ENCODE measurements around the gene PKM.

The PKM gene

GRCh38 chr15:72160696-72161245 lies 70.2 kb downstream of the PKM start:
- no peak for DNase-seq
- intact Hi-C loops (cut with DNase I; ENCODE audit: low total_unique reads) = no loop called here
- Histone ChIP-seq H3K4me3 (no peak overlapping the region), H3K4me1 (peaks cover 0 to 5% (median 0%) of the 10 kb centered on the region in 4 donors), H3K36me3 (peaks cover 0 to 22% (median 0%) of the 10 kb centered on the region in 3 donors), H3K27me3 (no peaks in the 10 kb centered on the region), H3K27ac (no peak overlapping the region), H3K9me3 (no peaks in the 10 kb centered on the region)
- TF ChIP-seq CTCF (IDR thresholded peaks at IDR 0.05) = no peak

- Histone ChIP-seq H3K4me3 (no peak overlapping the region), H3K36me3 (peaks cover 0 to 9% (median 0%) of the 10 kb centered on the region in 3 donors), H3K27me3 (no peaks in the 10 kb centered on the region), H3K9me3 (no peaks in the 10 kb centered on the region), H3K4me1 (peaks cover 0 to 12% (median 3%) of the 10 kb centered on the region in 4 donors), H3K27ac (no peak overlapping the region)
- no peak for DNase-seq
- no peak for TF ChIP-seq CTCF (IDR thresholded peaks at IDR 0.05)
- intact Hi-C loops (cut with DNase I; ENCODE audit: low total_unique reads) = loop anchor here (10.0 kb wide), 2 partner anchors 352 to 412 kb away; no protein-coding TSS in a partner anchor
Measured at GRCh38 chr15:72156928-72157327, 74.1 kb downstream of the PKM start.

GRCh38 chr15:72155635-72156616 lies 75.1 kb downstream of the PKM start:
- H3K9me3 ChIP-seq = no peaks in the 10 kb centered on the region
- peak overlapping the region; percentile 49 to 63 for H3K27ac ChIP-seq
- intact Hi-C loops (cut with DNase I; ENCODE audit: low total_unique reads) = loop anchor here (10.0 kb wide), 2 partner anchors 351 to 411 kb away; no protein-coding TSS in a partner anchor
- DNase-seq = peak; percentile 86 to 90
- peak; percentile 77 to 86 for TF ChIP-seq CTCF (IDR thresholded peaks at IDR 0.05)
- H3K4me1 ChIP-seq = peaks cover 0 to 12% (median 3%) of the 10 kb centered on the region in 4 donors
- H3K4me3 ChIP-seq = peak overlapping the region; percentile 49 to 54
- H3K27me3 ChIP-seq = no peaks in the 10 kb centered on the region
- H3K36me3 ChIP-seq = no peaks in the 10 kb centered on the region

GRCh38 chr15:72155003-72155621 lies 75.9 kb downstream of the PKM start:
- DNase-seq = peak; percentile 74 to 84
- Histone ChIP-seq H3K4me1 (peaks cover 0 to 12% (median 3%) of the 10 kb centered on the region in 4 donors), H3K4me3 (peak overlapping the region; percentile 49 to 54), H3K36me3 (no peaks in the 10 kb centered on the region), H3K27ac (peak overlapping the region; percentile 49 to 63), H3K27me3 (no peaks in the 10 kb centered on the region), H3K9me3 (no peaks in the 10 kb centered on the region)
- no peak for TF ChIP-seq CTCF (IDR thresholded peaks at IDR 0.05)
- intact Hi-C loops (cut with DNase I; ENCODE audit: low total_unique reads) = loop anchor here (10.0 kb wide), 2 partner anchors 350 to 410 kb away; no protein-coding TSS in a partner anchor

GRCh38 chr15:72154316-72154715 lies 76.7 kb downstream of the PKM start:
- Histone ChIP-seq H3K27me3 (no peaks in the 10 kb centered on the region), H3K27ac (no peak overlapping the region), H3K36me3 (no peaks in the 10 kb centered on the region), H3K4me1 (peaks cover 0 to 12% (median 3%) of the 10 kb centered on the region in 4 donors), H3K9me3 (no peaks in the 10 kb centered on the region), H3K4me3 (no peak overlapping the region)
- no peak for DNase-seq
- intact Hi-C loops (cut with DNase I; ENCODE audit: low total_unique reads) = loop anchor here (10.0 kb wide), 2 partner anchors 350 to 410 kb away; no protein-coding TSS in a partner anchor
- TF ChIP-seq CTCF (IDR thresholded peaks at IDR 0.05) = no peak
